ENCODE data around the gene JAK1. TPM values are rescaled to one million over a fixed set of nuclear protein-coding genes. Genes with fewer than 3 reads are reported as not detected.
"Not testable (repeated sequence)": the region's sequence is repeated elsewhere in the genome, so short reads cannot be mapped to it uniquely, and the experiment has no call there.

JAK1 gene
- total RNA-seq, 1 donor from 2014 or later, result 125 TPM

- no peak for DNase-seq (ENCODE audit: low read depth in 2 of 2)
Observed at GRCh38 chr1:64950284-64950809, 16.0 kb downstream of the JAK1 start.

- peak; percentile 35 to 59 for DNase-seq (ENCODE audit: low read depth in 2 of 2)
Observed at GRCh38 chr1:64948905-64949833, 17.2 kb downstream of the JAK1 start.

GRCh38 chr1:64948216-64948615, 18.1 kb downstream of the JAK1 start:
- DNase-seq (ENCODE audit: low read depth in 2 of 2), result no peak

GRCh38 chr1:64946916-64947315, 19.4 kb downstream of the JAK1 start:
- no peak for DNase-seq (ENCODE audit: low read depth in 2 of 2)

- no peak for DNase-seq (ENCODE audit: low read depth in 2 of 2)
Observed at GRCh38 chr1:64944913-64945312, 21.4 kb downstream of the JAK1 start.

- no peak for DNase-seq (ENCODE audit: low read depth in 2 of 2)
Observed at GRCh38 chr1:64942675-64943074, 23.7 kb downstream of the JAK1 start.

GRCh38 chr1:64942118-64942517, 24.2 kb downstream of the JAK1 start:
- no peak for DNase-seq (ENCODE audit: low read depth in 2 of 2)

GRCh38 chr1:64941461-64942117, 24.8 kb downstream of the JAK1 start:
- no peak for DNase-seq (ENCODE audit: low read depth in 2 of 2)

GRCh38 chr1:64940025-64940424, 26.3 kb downstream of the JAK1 start:
- peak; percentile 44 to 64 for DNase-seq (ENCODE audit: low read depth in 2 of 2)

GRCh38 chr1:64938991-64939390, 27.4 kb downstream of the JAK1 start:
- DNase-seq (ENCODE audit: low read depth in 2 of 2), result no peak

- no peak for DNase-seq (ENCODE audit: low read depth in 2 of 2)
Observed at GRCh38 chr1:64936956-64937355, 29.4 kb downstream of the JAK1 start.

GRCh38 chr1:64935551-64936155, 30.7 kb downstream of the JAK1 start:
- peak in 1 of 2 donors; percentile 52 for DNase-seq (ENCODE audit: low read depth in 2 of 2)

- DNase-seq (ENCODE audit: low read depth in 2 of 2), result no peak
Observed at GRCh38 chr1:64934878-64935275, 31.5 kb downstream of the JAK1 start.

GRCh38 chr1:64934115-64934877, 32.1 kb downstream of the JAK1 start:
- peak; percentile 39 to 76 for DNase-seq (ENCODE audit: low read depth in 2 of 2)

- peak; percentile 78 to 88 for DNase-seq (ENCODE audit: low read depth in 2 of 2)
Observed at GRCh38 chr1:64933296-64934070, 32.9 kb downstream of the JAK1 start.

GRCh38 chr1:64932962-64933295, 33.4 kb downstream of the JAK1 start:
- DNase-seq (ENCODE audit: low read depth in 2 of 2), result no peak

- not testable (repeated sequence) for DNase-seq (ENCODE audit: low read depth in 2 of 2)
Observed at GRCh38 chr1:64930640-64931039, 35.7 kb downstream of the JAK1 start.

GRCh38 chr1:64929221-64929620, 37.1 kb downstream of the JAK1 start:
- DNase-seq (ENCODE audit: low read depth in 2 of 2), result no peak

GRCh38 chr1:64928325-64928724, 38.0 kb downstream of the JAK1 start:
- DNase-seq (ENCODE audit: low read depth in 2 of 2), result no peak

GRCh38 chr1:64925594-64925993, 40.8 kb downstream of the JAK1 start:
- no peak for DNase-seq (ENCODE audit: low read depth in 2 of 2)

- DNase-seq (ENCODE audit: low read depth in 2 of 2), result no peak
Observed at GRCh38 chr1:64923294-64923718, 43.0 kb downstream of the JAK1 start.
